Stimulated activated CD4-positive, alpha-beta T cell treated with anti-CD3 and anti-CD28 coated beads, Interleukin-15, amount 100 ng/mL, for 1 hour (primary cell): ENCODE results near the gene NLGN1.

ENCODE experiments used
- DNase-seq, 2 donors: peaks; one replicate each; pipeline ENCODE4 v3.0.0-alpha.2; 2020; ENCODE audit warnings: low read depth in 1 of 2, low spot score in 1 of 2

The NLGN1 gene

GRCh38 chr3:174317005-174317404 lies 919.5 kb downstream of the NLGN1 start:
- no peak for DNase-seq

DNA sequence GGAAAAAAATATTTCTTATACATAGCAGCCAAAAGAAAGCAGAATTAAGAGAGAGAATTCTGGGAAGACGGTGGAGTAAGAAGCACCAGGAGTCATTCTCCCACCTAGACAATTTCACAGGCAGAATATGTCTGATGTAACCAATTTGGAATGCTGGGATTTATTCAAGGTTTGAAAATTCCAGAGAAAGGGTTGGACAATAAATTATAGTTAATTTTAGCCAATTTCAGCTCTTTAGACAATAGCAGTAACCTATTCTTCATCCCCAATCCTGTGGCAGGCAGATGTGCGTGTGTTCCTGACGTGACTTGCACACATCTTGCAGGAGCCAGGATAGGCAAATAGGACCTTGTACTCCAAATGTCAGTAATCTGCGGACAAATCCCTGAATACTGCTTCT lies 920.6 kb downstream of the NLGN1 start:
- DNase-seq, result no peak

DNA sequence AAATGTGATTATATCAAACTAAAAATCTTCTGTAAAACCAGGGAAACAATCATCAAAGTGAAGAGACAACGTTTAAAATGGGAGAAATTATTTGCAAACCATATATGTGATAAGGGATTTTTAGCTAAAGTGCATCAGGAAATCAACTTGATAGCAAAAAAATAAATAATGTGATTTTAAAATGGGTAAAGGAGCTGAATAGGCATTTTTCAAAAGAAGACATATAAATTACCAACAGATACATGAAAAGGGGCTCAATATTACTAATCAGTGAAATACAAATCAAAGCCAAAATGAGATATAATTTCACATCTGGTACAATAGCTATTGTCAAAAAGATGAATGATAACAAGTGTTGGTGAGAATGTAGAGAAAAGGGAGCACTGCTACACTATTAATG lies 924.0 kb downstream of the NLGN1 start:
- no peak for DNase-seq

DNA sequence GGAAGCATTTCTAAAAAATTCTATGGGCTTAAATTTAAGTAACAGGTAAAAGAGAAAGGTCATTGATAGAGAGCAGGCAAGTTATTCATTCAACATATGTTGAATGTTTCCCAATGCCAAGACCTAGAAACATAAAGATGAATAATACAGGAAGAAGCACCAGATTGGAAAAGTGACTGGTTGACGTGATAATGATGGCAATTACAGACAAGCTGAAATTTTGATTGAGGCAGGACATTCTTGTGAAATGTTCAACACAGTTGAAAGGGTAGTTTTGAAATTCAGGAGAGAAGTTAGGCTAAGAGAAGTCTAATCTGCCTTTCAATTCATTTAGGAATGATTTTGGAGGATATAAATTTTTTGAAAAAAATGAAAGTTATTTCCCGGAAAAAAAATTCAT lies 925.2 kb downstream of the NLGN1 start:
- no peak for DNase-seq

DNA sequence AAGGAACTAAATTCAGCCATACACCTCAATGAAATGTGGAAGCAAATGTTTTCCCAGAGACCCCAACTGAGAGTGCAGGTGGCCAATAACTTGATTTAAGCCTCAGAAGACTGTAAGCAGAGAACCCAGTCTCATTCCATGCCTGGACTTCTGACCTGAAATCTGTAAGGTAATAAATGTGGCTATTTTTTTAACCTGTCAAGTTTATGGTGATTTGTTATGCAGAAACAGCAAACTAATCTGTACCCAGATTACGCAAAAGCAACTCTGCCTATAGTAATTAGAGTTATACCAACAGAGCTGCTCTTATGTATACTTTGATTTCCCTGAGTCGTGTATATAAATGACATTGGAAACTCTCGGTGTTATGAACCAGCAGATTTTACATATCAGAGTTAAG lies 927.6 kb downstream of the NLGN1 start:
- DNase-seq, result no peak

GRCh38 chr3:174325834-174326700 lies 928.5 kb downstream of the NLGN1 start:
- DNase-seq, result no peak

DNA sequence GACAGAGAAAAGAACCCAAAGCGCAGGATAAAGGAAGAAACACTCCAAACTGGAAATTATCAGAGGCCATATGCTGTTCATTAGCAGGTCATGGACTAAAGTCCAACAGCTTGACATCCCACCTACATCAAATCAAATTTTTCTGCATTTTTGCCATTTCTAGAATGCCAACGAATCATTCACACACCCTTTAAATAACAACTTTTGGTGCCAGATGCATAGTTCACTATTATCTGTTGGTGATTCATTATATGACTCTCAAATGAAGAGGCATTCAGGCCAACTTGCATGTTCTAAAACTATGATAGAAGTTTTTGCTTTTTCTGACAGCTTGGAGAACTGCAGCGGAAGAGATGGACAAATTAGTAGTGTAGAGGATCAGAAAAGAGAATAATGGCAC lies 931.8 kb downstream of the NLGN1 start:
- DNase-seq, result no peak

DNA sequence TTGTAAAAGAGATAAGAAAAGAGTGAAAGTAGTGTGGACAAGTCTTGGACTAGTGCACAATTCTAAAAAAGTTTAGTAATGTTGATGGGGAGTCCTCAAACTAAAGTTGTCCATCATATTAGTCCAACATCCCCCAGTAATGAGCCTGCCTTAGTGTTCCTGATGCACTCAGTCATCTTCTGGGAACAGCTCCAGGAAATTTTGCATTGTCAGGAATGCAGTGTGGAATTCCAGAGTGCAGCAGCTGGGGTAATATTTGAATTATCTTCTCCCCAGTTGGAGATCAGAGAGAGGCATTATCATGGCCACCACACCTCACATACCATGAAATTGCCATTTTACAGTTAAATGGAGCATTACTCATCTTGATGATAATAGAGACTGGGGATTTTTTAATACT lies 932.8 kb downstream of the NLGN1 start:
- DNase-seq, result no peak

- DNase-seq, result no peak
These were observed 933.7 kb downstream of the NLGN1 start for GRCh38 chr3:174331095-174331800.

DNA sequence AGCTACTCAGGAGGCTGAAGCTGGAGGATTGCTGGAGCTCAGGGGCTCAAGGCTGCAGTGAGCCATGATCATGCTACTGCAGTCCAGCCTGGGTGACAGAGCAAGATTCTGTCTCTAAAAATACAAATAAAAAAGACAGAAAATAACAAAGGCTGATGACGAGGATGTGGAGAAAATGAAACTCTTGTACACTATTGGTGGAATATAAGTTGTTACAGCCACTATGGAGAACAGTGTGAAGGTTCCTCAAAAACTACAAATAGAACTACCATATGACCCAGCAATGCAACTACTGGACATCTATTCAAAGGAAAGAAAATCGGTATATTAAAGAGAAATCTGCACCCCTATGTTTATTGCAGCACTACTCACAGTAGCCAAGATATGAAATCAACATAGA lies 934.8 kb downstream of the NLGN1 start:
- no peak for DNase-seq

- no peak for DNase-seq
These were observed 936.1 kb downstream of the NLGN1 start for GRCh38 chr3:174333640-174334039.

GRCh38 chr3:174334111-174334510 lies 936.6 kb downstream of the NLGN1 start:
- no peak for DNase-seq

GRCh38 chr3:174335324-174335723 lies 937.8 kb downstream of the NLGN1 start:
- no peak for DNase-seq

- DNase-seq, result no peak
These were observed 938.4 kb downstream of the NLGN1 start for GRCh38 chr3:174335910-174336309.
